HG03135 (cell line): ENCODE data around the gene HSPA12B.

Experiments
- ATAC-seq: cut with Tn5 transposase; IDR thresholded peaks from one replicate; pipeline ENCODE4 v1.9.1; 2021; ENCODE audit warnings: mild to moderate bottlenecking, moderate library complexity; ENCODE audit not compliant: unreplicated experiment

The HSPA12B gene

GRCh38 chr20:3732327-3733118 lies at the start of gene HSPA12B:
Gene HSPA12B (plus strand): TSS chr20:3732685. CDS start chr20:3738675, 5,990 bp downstream.
- no peak for ATAC-seq

GRCh38 chr20:3685341-3685740 lies 47.1 kb upstream of the HSPA12B start:
- no peak for ATAC-seq

GRCh38 chr20:3686421-3686820 lies 46.1 kb upstream of the HSPA12B start:
- no peak for ATAC-seq

GRCh38 chr20:3686867-3687321 lies 45.6 kb upstream of the HSPA12B start:
- no peak for ATAC-seq

- ATAC-seq, result no peak
Observed at GRCh38 chr20:3687655-3688054, 44.8 kb upstream of the HSPA12B start.

- no peak for ATAC-seq
Observed at GRCh38 chr20:3689978-3690377, 42.5 kb upstream of the HSPA12B start.

- no peak for ATAC-seq
Observed at GRCh38 chr20:3690413-3690812, 42.1 kb upstream of the HSPA12B start.

- no peak for ATAC-seq
Observed at GRCh38 chr20:3691306-3691705, 41.2 kb upstream of the HSPA12B start.

GRCh38 chr20:3691897-3692296 lies 40.6 kb upstream of the HSPA12B start:
- no peak for ATAC-seq

GRCh38 chr20:3692706-3693294 lies 39.7 kb upstream of the HSPA12B start:
- no peak for ATAC-seq

- ATAC-seq, result no peak
Observed at GRCh38 chr20:3693376-3693775, 39.1 kb upstream of the HSPA12B start.

GRCh38 chr20:3694864-3695263 lies 37.6 kb upstream of the HSPA12B start:
- ATAC-seq, result no peak

- ATAC-seq, result no peak
Observed at GRCh38 chr20:3696200-3696599, 36.3 kb upstream of the HSPA12B start.

GRCh38 chr20:3696745-3697587 lies 35.5 kb upstream of the HSPA12B start:
- ATAC-seq, result no peak

GRCh38 chr20:3697588-3698305 lies 34.7 kb upstream of the HSPA12B start:
- ATAC-seq, result no peak

GRCh38 chr20:3698591-3699001 lies 33.9 kb upstream of the HSPA12B start:
- ATAC-seq, result no peak

- no peak for ATAC-seq
Observed at GRCh38 chr20:3699037-3699436, 33.4 kb upstream of the HSPA12B start.

GRCh38 chr20:3701061-3701998 lies 31.2 kb upstream of the HSPA12B start:
- ATAC-seq, result no peak

- no peak for ATAC-seq
Observed at GRCh38 chr20:3702611-3703391, 29.7 kb upstream of the HSPA12B start.
